ENCODE results near the gene FSTL3. TPM values are rescaled to one million over a fixed set of nuclear protein-coding genes. Genes with fewer than 3 reads are reported as not detected.
A peak's percentile ranks its signal among the peaks of the same experiment; 100 is the strongest.

FSTL3 gene
- total and polyA plus RNA-seq, 12 donors: 87.4 to 464 (median 176) TPM

DNA sequence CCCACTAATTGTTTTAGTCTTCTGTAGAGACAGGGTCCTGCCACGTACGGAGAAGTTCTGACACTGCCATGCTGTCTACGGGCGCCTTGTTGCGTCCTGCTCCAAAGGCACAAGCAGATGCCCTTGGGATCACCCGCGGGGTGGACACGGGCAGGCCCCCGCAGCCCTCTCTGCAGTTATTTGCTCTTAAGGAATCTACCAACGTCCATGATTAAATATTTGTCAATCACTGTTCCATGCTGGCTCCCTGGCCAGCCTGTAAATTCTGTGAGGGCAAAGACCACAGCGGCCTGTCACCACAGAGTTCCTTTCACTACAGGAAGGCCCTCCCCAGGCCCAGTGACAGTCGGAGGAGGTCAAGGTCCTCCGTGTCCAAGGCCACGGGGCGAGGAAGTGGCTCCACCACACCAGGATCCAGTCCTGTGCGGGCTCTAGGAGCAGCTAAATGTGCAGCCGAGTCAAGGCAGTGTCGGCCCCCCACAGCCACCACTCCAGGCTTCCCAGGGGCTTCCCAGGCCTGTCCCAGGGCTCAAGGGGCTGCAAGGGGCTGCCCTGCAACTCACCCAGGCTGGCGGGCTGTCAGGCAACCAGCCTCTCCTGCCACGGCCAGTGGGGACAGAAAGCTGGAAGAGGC, 15.3 kb upstream of the FSTL3 start:
- Histone ChIP-seq H3K4me1 (replicated peaks in 1 of 2) (peaks cover 33 to 70% of the 10 kb centered on the region in 2 donors), H3K27ac (peak overlapping the region; percentile 37 to 97 (median 89)), H3K4me3 (peak overlapping the region in 1 of 4 donors; percentile 94), H3K9me3 (replicated peaks in 1 of 3) (no peaks in the 10 kb centered on the region), H3K27me3 (no peaks in the 10 kb centered on the region), H3K36me3 (replicated peaks in 1 of 2) (peaks cover 0 to 4% of the 10 kb centered on the region in 2 donors)
- intact Hi-C loops (cut with DNase I): no loop called here
- 18 to 35% (median 22%) methylated on average over 13 to 20 of the region's 20 CpGs for WGBS, 4 donors
- DNase-seq: peak in 5 of 7 donors; percentile 45 to 71 (median 54)
- TF ChIP-seq, protein P1, sequence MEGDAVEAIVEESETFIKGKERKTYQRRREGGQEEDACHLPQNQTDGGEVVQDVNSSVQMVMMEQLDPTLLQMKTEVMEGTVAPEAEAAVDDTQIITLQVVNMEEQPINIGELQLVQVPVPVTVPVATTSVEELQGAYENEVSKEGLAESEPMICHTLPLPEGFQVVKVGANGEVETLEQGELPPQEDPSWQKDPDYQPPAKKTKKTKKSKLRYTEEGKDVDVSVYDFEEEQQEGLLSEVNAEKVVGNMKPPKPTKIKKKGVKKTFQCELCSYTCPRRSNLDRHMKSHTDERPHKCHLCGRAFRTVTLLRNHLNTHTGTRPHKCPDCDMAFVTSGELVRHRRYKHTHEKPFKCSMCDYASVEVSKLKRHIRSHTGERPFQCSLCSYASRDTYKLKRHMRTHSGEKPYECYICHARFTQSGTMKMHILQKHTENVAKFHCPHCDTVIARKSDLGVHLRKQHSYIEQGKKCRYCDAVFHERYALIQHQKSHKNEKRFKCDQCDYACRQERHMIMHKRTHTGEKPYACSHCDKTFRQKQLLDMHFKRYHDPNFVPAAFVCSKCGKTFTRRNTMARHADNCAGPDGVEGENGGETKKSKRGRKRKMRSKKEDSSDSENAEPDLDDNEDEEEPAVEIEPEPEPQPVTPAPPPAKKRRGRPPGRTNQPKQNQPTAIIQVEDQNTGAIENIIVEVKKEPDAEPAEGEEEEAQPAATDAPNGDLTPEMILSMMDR (IDR thresholded peaks at IDR 0.05): no peak
- no peak for TF ChIP-seq POLR2A (IDR thresholded peaks at IDR 0.05)

DNA sequence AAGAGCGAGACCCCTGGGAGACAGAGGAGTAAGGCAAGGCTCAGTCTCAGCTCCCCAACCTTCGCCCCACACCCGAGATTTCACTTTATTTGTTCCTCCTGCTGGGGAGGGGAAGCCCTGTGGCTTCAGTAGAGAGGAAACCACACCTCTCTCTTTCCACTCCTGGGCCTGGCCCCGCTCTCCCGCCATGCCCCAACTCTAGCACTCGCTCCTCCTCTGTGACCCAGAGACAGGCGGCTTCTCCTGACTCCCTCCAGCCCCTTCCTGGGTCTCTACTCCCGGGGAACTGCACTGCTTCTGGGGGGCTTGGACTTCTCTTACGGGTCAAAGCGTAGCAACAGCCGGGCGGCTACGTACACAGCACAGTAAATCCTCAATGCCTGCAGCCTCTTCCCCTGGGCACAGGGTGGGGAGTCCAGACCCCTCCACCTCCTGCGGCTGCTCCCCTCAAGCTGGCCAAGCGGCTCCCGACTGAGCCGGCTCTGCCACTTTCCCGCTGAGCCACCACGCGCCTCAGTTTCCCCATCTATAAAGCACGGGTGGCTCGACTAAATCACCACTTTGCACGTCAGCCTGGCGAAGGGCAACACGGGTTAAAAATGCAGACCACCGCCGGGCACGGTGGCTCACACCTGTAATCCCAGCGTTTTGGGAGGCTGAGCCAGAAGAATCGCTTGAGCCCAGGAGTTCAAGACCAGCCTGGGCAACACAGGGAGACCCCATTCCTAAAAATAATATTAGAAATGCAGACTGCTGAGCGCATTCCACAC, 14.6 kb upstream of the FSTL3 start:
- intact Hi-C loops (cut with DNase I): no loop called here
- WGBS, 4 donors: 7 to 15% (median 10%) methylated on average over 25 to 31 of the region's 31 CpGs
- peaks cover 33 to 70% of the 10 kb centered on the region in 2 donors for H3K4me1 ChIP-seq (replicated peaks in 1 of 2)
- H3K4me3 ChIP-seq: peak overlapping the region in 2 of 4 donors; percentile 92 to 94
- TF ChIP-seq, protein P1 (IDR thresholded peaks at IDR 0.05): no peak
- no peak for TF ChIP-seq POLR2A (IDR thresholded peaks at IDR 0.05)
- peaks cover 0 to 4% of the 10 kb centered on the region in 2 donors for H3K36me3 ChIP-seq (replicated peaks in 1 of 2)
- peak overlapping the region; percentile 37 to 97 (median 89) for H3K27ac ChIP-seq
- no peaks in the 10 kb centered on the region for H3K9me3 ChIP-seq (replicated peaks in 1 of 3)
- no peaks in the 10 kb centered on the region for H3K27me3 ChIP-seq
- DNase-seq: peak in 3 of 7 donors; percentile 54 to 56 (median 54)

DNA sequence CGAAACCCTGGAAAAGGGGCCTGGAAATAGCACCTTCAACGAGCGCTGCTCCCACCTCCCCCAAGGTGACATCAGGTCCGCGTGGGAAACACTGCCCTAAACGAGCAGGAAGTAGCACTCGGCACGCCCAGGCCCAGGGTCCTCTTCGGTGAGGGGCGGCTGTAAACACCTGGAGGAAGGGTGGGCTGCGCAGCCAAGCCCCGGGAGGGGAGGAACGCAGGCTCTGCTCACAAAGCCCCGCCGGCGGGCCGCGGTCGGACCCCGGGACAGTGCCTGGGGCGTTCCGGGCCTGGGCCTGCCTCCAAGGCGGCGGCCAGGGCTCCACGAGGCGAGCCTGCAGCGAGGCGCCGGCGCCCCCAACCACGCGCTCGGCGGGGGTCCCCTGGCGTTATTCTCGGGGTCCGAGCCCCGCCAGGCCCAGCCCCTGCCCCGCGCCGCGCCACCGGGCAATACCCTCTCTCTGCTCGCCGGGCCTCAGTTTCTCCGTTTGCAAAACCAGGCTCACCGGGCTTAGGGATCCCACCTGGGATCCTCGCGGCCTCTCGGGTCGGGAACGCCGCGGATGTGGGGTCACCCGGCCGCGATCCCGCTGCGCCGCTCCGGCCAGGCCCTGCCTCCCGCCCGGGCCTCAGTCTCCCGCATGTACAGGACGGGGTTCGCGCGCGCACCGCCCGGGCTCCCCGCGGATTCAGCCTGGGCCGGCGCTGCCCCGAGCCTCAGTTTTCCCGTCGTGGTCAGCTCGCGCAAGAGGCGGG, 13.8 kb upstream of the FSTL3 start:
- TF ChIP-seq, protein P1 (IDR thresholded peaks at IDR 0.05): no peak
- no peak for TF ChIP-seq POLR2A (IDR thresholded peaks at IDR 0.05)
- H3K27ac ChIP-seq: peak overlapping the region; percentile 69 to 97 (median 89)

More for the DNA sequence above, 13.8 kb upstream of the FSTL3 start:
- Histone ChIP-seq H3K27me3 (no peaks in the 10 kb centered on the region), H3K4me3 (peak overlapping the region; percentile 26 to 94 (median 83)), H3K4me1 (replicated peaks in 1 of 2) (peaks cover 33 to 66% of the 10 kb centered on the region in 2 donors), H3K9me3 (replicated peaks in 1 of 3) (no peaks in the 10 kb centered on the region), H3K36me3 (replicated peaks in 1 of 2) (peaks cover 0 to 3% of the 10 kb centered on the region in 2 donors)
- intact Hi-C loops (cut with DNase I): no loop called here
- 0 to 3% (median 0%) methylated on average over 11 to 81 of the region's 81 CpGs for WGBS, 4 donors
- peak in 6 of 7 donors; percentile 53 to 71 (median 58) for DNase-seq
